ENCODE results near the gene IL20.

IL20 gene

DNA sequence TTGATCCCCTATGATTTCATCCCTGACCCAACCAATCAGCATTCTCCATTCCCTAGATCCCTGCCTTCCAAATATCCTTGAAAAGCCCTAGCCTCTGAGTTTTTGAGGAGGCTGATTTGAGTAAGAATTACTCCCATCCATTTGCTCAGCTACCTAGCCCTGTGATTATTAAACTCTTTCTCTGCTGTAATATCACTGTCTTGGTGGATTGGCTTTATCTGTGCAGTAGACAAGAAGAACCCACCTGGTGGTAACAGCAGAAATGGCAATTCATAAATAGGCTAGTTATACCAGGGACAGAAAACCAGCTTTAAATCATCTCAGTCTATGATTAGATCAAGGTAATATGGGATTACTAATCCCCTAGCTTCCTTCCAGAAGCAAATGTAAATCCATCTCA, 13.0 kb downstream of the IL20 start:
- TF ChIP-seq EP300 (IDR thresholded peaks at IDR 0.05; ENCODE audit: borderline replicate concordance) (no peak), FOXM1 (IDR thresholded peaks at IDR 0.05; ENCODE audit: borderline replicate concordance, low read depth) (no peak), NFIC (IDR thresholded peaks at IDR 0.05) (no peak), TCF12 (IDR thresholded peaks at IDR 0.05; ENCODE audit: low read depth) (no peak), USF1 (IDR thresholded peaks at IDR 0.05) (no peak), EGR1 (IDR thresholded peaks at IDR 0.05) (no peak)

DNA sequence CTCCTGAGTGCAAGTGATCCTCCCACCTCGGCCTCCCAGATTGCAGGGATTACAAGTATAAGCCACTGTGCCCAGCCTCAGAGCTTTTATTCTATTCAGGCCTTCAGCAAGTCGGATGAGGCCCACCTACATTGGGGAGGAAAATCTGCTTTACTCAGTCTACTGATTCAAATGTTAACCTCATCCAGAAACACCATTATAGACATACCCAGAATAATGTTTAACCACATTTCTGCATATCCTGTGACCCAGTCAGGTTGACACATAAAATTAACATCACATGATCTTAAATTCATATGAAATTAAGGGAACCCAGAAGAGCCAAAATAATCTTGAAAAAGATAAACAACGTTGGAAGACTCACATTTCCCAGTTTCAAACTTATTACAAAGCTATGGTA, 14.9 kb downstream of the IL20 start:
- TF ChIP-seq TEAD4 (IDR thresholded peaks at IDR 0.05) (no peak), ZBTB7A (IDR thresholded peaks at IDR 0.05; ENCODE audit: low read depth) (no peak), EGR1 (IDR thresholded peaks at IDR 0.05) (no peak), CREB1 (IDR thresholded peaks at IDR 0.05; ENCODE audit: low read depth) (no peak), CEBPB (IDR thresholded peaks at IDR 0.05) (no peak), YY1 (IDR thresholded peaks at IDR 0.05; ENCODE audit: low read depth) (no peak), NFIC (IDR thresholded peaks at IDR 0.05) (no peak), USF1 (IDR thresholded peaks at IDR 0.05) (no peak), MAX (IDR thresholded peaks at IDR 0.05) (no peak), RAD21 (IDR thresholded peaks at IDR 0.05; ENCODE audit: low read depth) (no peak), FOXM1 (IDR thresholded peaks at IDR 0.05; ENCODE audit: borderline replicate concordance, low read depth) (no peak), EP300 (IDR thresholded peaks at IDR 0.05; ENCODE audit: borderline replicate concordance) (no peak), TAF1 (IDR thresholded peaks at IDR 0.05; ENCODE audit: low read depth) (no peak), TCF12 (IDR thresholded peaks at IDR 0.05; ENCODE audit: low read depth) (no peak)
- TF ChIP-seq, protein P1, sequence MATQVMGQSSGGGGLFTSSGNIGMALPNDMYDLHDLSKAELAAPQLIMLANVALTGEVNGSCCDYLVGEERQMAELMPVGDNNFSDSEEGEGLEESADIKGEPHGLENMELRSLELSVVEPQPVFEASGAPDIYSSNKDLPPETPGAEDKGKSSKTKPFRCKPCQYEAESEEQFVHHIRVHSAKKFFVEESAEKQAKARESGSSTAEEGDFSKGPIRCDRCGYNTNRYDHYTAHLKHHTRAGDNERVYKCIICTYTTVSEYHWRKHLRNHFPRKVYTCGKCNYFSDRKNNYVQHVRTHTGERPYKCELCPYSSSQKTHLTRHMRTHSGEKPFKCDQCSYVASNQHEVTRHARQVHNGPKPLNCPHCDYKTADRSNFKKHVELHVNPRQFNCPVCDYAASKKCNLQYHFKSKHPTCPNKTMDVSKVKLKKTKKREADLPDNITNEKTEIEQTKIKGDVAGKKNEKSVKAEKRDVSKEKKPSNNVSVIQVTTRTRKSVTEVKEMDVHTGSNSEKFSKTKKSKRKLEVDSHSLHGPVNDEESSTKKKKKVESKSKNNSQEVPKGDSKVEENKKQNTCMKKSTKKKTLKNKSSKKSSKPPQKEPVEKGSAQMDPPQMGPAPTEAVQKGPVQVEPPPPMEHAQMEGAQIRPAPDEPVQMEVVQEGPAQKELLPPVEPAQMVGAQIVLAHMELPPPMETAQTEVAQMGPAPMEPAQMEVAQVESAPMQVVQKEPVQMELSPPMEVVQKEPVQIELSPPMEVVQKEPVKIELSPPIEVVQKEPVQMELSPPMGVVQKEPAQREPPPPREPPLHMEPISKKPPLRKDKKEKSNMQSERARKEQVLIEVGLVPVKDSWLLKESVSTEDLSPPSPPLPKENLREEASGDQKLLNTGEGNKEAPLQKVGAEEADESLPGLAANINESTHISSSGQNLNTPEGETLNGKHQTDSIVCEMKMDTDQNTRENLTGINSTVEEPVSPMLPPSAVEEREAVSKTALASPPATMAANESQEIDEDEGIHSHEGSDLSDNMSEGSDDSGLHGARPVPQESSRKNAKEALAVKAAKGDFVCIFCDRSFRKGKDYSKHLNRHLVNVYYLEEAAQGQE (IDR thresholded peaks at IDR 0.05; ENCODE audit: low read depth) = no peak

GRCh38 chr1:206882555-206882954, 17.1 kb downstream of the IL20 start:
- TF ChIP-seq ZBTB7A (IDR thresholded peaks at IDR 0.05; ENCODE audit: low read depth) = no peak
- TF ChIP-seq FOXM1 (IDR thresholded peaks at IDR 0.05; ENCODE audit: borderline replicate concordance, low read depth) = no peak
- TF ChIP-seq, protein P1 (IDR thresholded peaks at IDR 0.05; ENCODE audit: low read depth) = no peak
- TF ChIP-seq TAF1 (IDR thresholded peaks at IDR 0.05; ENCODE audit: low read depth) = no peak
- TF ChIP-seq CEBPB (IDR thresholded peaks at IDR 0.05) = no peak
- no peak for TF ChIP-seq MAX (IDR thresholded peaks at IDR 0.05)
- no peak for TF ChIP-seq RAD21 (IDR thresholded peaks at IDR 0.05; ENCODE audit: low read depth)
- no peak for TF ChIP-seq TCF12 (IDR thresholded peaks at IDR 0.05; ENCODE audit: low read depth)
- TF ChIP-seq NFIC (IDR thresholded peaks at IDR 0.05) = no peak
- no peak for TF ChIP-seq TEAD4 (IDR thresholded peaks at IDR 0.05)
- TF ChIP-seq EP300 (IDR thresholded peaks at IDR 0.05; ENCODE audit: borderline replicate concordance) = no peak
- no peak for TF ChIP-seq YY1 (IDR thresholded peaks at IDR 0.05; ENCODE audit: low read depth)
- no peak for TF ChIP-seq EGR1 (IDR thresholded peaks at IDR 0.05)
- no peak for TF ChIP-seq USF1 (IDR thresholded peaks at IDR 0.05)
- TF ChIP-seq CREB1 (IDR thresholded peaks at IDR 0.05; ENCODE audit: low read depth) = no peak

DNA sequence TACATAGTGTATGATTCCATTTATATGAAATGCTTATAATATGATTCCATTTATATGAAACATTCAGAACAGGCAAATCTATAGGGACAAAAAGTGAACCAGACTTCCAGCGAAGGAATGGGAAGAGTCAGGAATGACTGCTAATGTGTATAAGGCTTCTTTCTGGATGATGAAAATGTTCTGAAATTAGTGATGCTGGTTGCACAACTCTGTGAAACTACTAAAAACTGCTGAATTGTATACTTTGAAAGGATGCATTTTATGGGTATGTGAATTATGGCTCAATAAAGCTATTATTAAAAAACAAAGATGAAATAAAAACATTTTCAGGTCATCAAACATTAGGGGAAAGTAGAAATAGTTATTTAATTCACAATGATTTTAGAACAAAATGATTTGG, 17.7 kb downstream of the IL20 start:
- TF ChIP-seq ZBTB7A (IDR thresholded peaks at IDR 0.05; ENCODE audit: low read depth) = no peak
- no peak for TF ChIP-seq USF1 (IDR thresholded peaks at IDR 0.05)
- TF ChIP-seq EP300 (IDR thresholded peaks at IDR 0.05; ENCODE audit: borderline replicate concordance) = no peak
- no peak for TF ChIP-seq FOXM1 (IDR thresholded peaks at IDR 0.05; ENCODE audit: borderline replicate concordance, low read depth)
- no peak for TF ChIP-seq RAD21 (IDR thresholded peaks at IDR 0.05; ENCODE audit: low read depth)
- TF ChIP-seq, protein P1 (IDR thresholded peaks at IDR 0.05; ENCODE audit: low read depth) = no peak
- TF ChIP-seq TAF1 (IDR thresholded peaks at IDR 0.05; ENCODE audit: low read depth) = no peak
- TF ChIP-seq CREB1 (IDR thresholded peaks at IDR 0.05; ENCODE audit: low read depth) = no peak
- no peak for TF ChIP-seq TEAD4 (IDR thresholded peaks at IDR 0.05)
- no peak for TF ChIP-seq CEBPB (IDR thresholded peaks at IDR 0.05)
- no peak for TF ChIP-seq MAX (IDR thresholded peaks at IDR 0.05)
- no peak for TF ChIP-seq YY1 (IDR thresholded peaks at IDR 0.05; ENCODE audit: low read depth)
- TF ChIP-seq EGR1 (IDR thresholded peaks at IDR 0.05) = no peak
- TF ChIP-seq TCF12 (IDR thresholded peaks at IDR 0.05; ENCODE audit: low read depth) = no peak
- TF ChIP-seq NFIC (IDR thresholded peaks at IDR 0.05) = no peak
